Endodermal cell (in vitro differentiated cells): ENCODE results near the gene ESM1. TPM values are rescaled to one million over a fixed set of nuclear protein-coding genes. Genes with fewer than 3 reads are reported as not detected.
A peak's percentile ranks its signal among the peaks of the same experiment; 100 is the strongest.

ENCODE experiments used
- DNase-seq: peaks from one replicate; pipeline ENCODE4 v3.0.0-alpha.2; 2017
- H3K27ac ChIP-seq: 2 replicates; pipeline ENCODE4 v1.5.1; 2013; ENCODE audit warnings: mild to moderate bottlenecking, low read depth, low read length, moderate library complexity
- H3K27me3 ChIP-seq: 2 replicates; pipeline ENCODE4 v1.6.1; 2013; ENCODE audit warnings: mild to moderate bottlenecking, low read length, moderate library complexity; ENCODE audit not compliant: insufficient read depth, control insufficient read depth, poor library complexity, severe bottlenecking
- H3K36me3 ChIP-seq: 2 replicates; pipeline ENCODE4 v1.7.0; 2013; ENCODE audit warnings: mild to moderate bottlenecking, low read length, moderate library complexity; ENCODE audit not compliant: control insufficient read depth, insufficient read depth
- H3K4me1 ChIP-seq: one replicate; pipeline ENCODE4 v1.7.0; 2013; ENCODE audit warnings: low read length; ENCODE audit not compliant: control insufficient read depth, insufficient read depth
- H3K4me3 ChIP-seq: 2 replicates; pipeline ENCODE4 v1.5.1; 2013; ENCODE audit warnings: mild to moderate bottlenecking, low read length, moderate library complexity
- H3K9ac ChIP-seq: 2 replicates; pipeline ENCODE4 v1.6.1; 2013; ENCODE audit warnings: mild to moderate bottlenecking, low read length, moderate library complexity; ENCODE audit not compliant: poor library complexity, severe bottlenecking; ENCODE audit errors: extremely low read depth
- H3K9me3 ChIP-seq: 2 replicates; pipeline ENCODE4 v1.6.1; 2013; ENCODE audit warnings: mild to moderate bottlenecking, low read length, moderate library complexity; ENCODE audit not compliant: control insufficient read depth
- H3K27ac Mint-ChIP-seq: 2 replicates; pipeline ENCODE4 v1.8.0; 2020; ENCODE audit warnings: mixed read lengths
- H3K27me3 Mint-ChIP-seq: 2 replicates; pipeline ENCODE4 v1.8.0; 2021; ENCODE audit warnings: mild to moderate bottlenecking, mixed read lengths; ENCODE audit not compliant: insufficient read depth
- H3K36me3 Mint-ChIP-seq: 2 replicates; pipeline ENCODE4 v1.8.0; 2020; ENCODE audit warnings: low read depth, mixed read lengths
- H3K4me1 Mint-ChIP-seq: 2 replicates; pipeline ENCODE4 v1.8.0; 2020; ENCODE audit warnings: mixed read lengths
- H3K4me3 Mint-ChIP-seq: 2 replicates; pipeline ENCODE4 v1.8.0; 2020; ENCODE audit warnings: mild to moderate bottlenecking, moderate library complexity, mixed read lengths
- H3K9me3 Mint-ChIP-seq: 2 replicates; pipeline ENCODE4 v1.8.0; 2020; ENCODE audit warnings: mild to moderate bottlenecking, mixed read lengths
- CTCF ChIP-seq: fragments of 200-600 bp; sonication (generic); conservative IDR thresholded peaks from 2 replicates; pipeline ENCODE4 v1.5.0; 2021; ENCODE audit warnings: antibody characterized with exemption, mild to moderate bottlenecking
- WGBS, 2 experiments: methylation state at CpG; one replicate each; pipeline versions ENCODE4 v1.1.5 to v1.1.7; 2013; ENCODE audit warnings: missing lambda C conversion rate in 2 of 2, mixed read lengths in 1 of 2; ENCODE audit not compliant: insufficient coverage in 1 of 2, insufficient read length in 1 of 2; 5-methylcytosine and 5-hydroxymethylcytosine counted together
- total RNA-seq, 2 donors: library from RNA; stranded (reverse); fragmentation: NEBNext Ultra II Directional in 1 of 2; extraction: Animal tissue kit (Norgen Biotek cat#: 25700) in 1 of 2; gene quantifications; 2 replicates in 1 of 2; 3 replicates in 1 of 2; pipeline ENCODE4 v1.2.1, GENCODE V29; 2021

Gene ESM1
- total RNA-seq, 2 donors from 2014 or later = not detected

DNA sequence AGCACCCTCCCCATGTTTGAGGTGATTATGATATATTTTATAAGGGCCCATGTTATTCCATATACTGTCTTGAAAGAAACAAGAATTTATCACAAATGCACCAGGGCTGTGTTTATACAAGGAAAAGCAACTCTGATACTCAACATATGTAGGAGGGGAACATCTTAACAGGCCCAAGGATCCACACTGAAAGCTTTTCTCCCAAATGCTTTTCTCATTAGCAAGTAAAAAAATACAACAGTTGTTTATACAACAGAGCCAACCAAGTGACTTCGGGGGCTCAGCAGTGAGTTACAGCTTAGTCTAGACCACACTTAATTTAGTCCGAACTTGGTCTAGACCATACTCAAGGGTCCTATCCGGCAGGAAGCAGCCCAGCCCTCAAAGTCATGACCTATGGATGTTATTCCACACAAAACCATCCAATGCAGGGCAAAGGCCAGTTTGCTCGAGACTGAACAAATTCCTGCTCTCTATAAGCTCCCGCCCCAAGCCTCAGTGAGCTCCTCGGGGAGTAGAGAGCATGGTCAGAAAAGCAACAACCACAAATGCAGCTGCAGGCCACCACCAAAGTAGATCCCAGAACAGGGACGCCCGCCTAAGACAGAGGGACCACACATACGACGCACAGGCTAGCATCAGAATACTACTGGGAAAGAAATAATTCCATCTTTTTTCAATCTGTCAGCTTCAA lies 45.4 kb upstream of the ESM1 start:
- Mint-ChIP-seq H3K9me3 (peaks cover 5% of the 10 kb centered on the region), H3K4me3 (no peak overlapping the region), H3K4me1 (peaks cover 43% of the 10 kb centered on the region), H3K36me3 (no peaks in the 10 kb centered on the region), H3K27ac (peak overlapping the region; percentile 83), H3K27me3 (peaks cover 40% of the 10 kb centered on the region)
- Histone ChIP-seq H3K27ac (peak overlapping the region; percentile 71), H3K4me1 (peaks cover 3% of the 10 kb centered on the region), H3K36me3 (no peaks in the 10 kb centered on the region), H3K9ac (peak overlapping the region; percentile 18), H3K4me3 (no peak overlapping the region), H3K27me3 (peaks cover 61% of the 10 kb centered on the region), H3K9me3 (peaks cover 11% of the 10 kb centered on the region)
- 82 to 91% methylated on average over 6 to 10 of the region's 10 CpGs for WGBS, 2 experiments
- no peak for DNase-seq
- TF ChIP-seq CTCF = no peak

- H3K9ac ChIP-seq = peak overlapping the region; percentile 18
- H3K27ac ChIP-seq = peak overlapping the region; percentile 71
- TF ChIP-seq CTCF = no peak
- Mint-ChIP-seq H3K36me3 (no peaks in the 10 kb centered on the region), H3K27ac (peak overlapping the region; percentile 83), H3K9me3 (peaks cover 5% of the 10 kb centered on the region), H3K4me3 (no peak overlapping the region), H3K4me1 (peaks cover 43% of the 10 kb centered on the region), H3K27me3 (peaks cover 41% of the 10 kb centered on the region)
- peaks cover 65% of the 10 kb centered on the region for H3K27me3 ChIP-seq
- peaks cover 11% of the 10 kb centered on the region for H3K9me3 ChIP-seq
- peaks cover 3% of the 10 kb centered on the region for H3K4me1 ChIP-seq
- DNase-seq = peak; percentile 77
- 20 to 30% methylated on average over 1 to 2 of the region's 2 CpGs for WGBS, 2 experiments
- H3K36me3 ChIP-seq = no peaks in the 10 kb centered on the region
- no peak overlapping the region for H3K4me3 ChIP-seq
Observed at GRCh38 chr5:55030220-55030619, 44.8 kb upstream of the ESM1 start.

GRCh38 chr5:55027595-55027994 lies 42.2 kb upstream of the ESM1 start:
- no peak overlapping the region for H3K9ac ChIP-seq
- H3K9me3 ChIP-seq = peaks cover 11% of the 10 kb centered on the region
- Mint-ChIP-seq H3K4me3 (no peak overlapping the region), H3K27me3 (peaks cover 38% of the 10 kb centered on the region), H3K4me1 (peaks cover 40% of the 10 kb centered on the region), H3K36me3 (no peaks in the 10 kb centered on the region), H3K9me3 (peaks cover 3% of the 10 kb centered on the region), H3K27ac (no peak overlapping the region)
- no peak for TF ChIP-seq CTCF
- peaks cover 55% of the 10 kb centered on the region for H3K27me3 ChIP-seq
- H3K4me3 ChIP-seq = no peak overlapping the region
- no peaks in the 10 kb centered on the region for H3K36me3 ChIP-seq
- WGBS, 2 experiments = 88 to 94% methylated on average over 1 to 3 of the region's 3 CpGs
- H3K4me1 ChIP-seq = peaks cover 3% of the 10 kb centered on the region
- H3K27ac ChIP-seq = no peak overlapping the region
- no peak for DNase-seq
